Suprapubic skin (tissue), 4 donors: ENCODE results near the gene BRINP3. TPM values are rescaled to one million over a fixed set of nuclear protein-coding genes. Genes with fewer than 3 reads are reported as not detected.

Experiments used
- DNase-seq, 2 donors: peaks; one replicate each; pipeline ENCODE4 v3.0.0-alpha.2; 2019; ENCODE audit warnings: low spot score in 2 of 2
- H3K27ac ChIP-seq: fragments of 200-600 bp; sonication (generic); one replicate; pipeline ENCODE4 v1.5.1; 2019
- H3K27me3 ChIP-seq: fragments of 200-600 bp; sonication (generic); one replicate; pipeline ENCODE4 v1.5.1; 2019
- H3K36me3 ChIP-seq: fragments of 200-600 bp; sonication (generic); one replicate; pipeline ENCODE4 v1.5.1; 2019
- H3K4me1 ChIP-seq: fragments of 200-600 bp; sonication (generic); one replicate; pipeline ENCODE4 v1.5.1; 2019
- H3K4me3 ChIP-seq: fragments of 200-600 bp; sonication (generic); one replicate; pipeline ENCODE4 v1.5.1; 2019; ENCODE audit warnings: mild to moderate bottlenecking
- H3K9me3 ChIP-seq: fragments of 200-600 bp; sonication (generic); one replicate; pipeline ENCODE4 v1.5.1; 2019
- EP300 ChIP-seq: sonication (generic); formaldehyde crosslinking; IDR thresholded peaks from one replicate; pipeline ENCODE4 v1.6.1; 2017; ENCODE audit warnings: antibody characterized with exemption
- POLR2A ChIP-seq, 2 donors: fragments of 450-650 bp; IDR thresholded peaks; one replicate each; pipeline ENCODE4 v1.6.1; 2017; ENCODE audit warnings: antibody characterized with exemption in 2 of 2, mild to moderate bottlenecking in 2 of 2, moderate library complexity in 2 of 2
- POLR2AphosphoS5 ChIP-seq, 3 donors: sonication (generic); formaldehyde crosslinking; IDR thresholded peaks; one replicate each; pipeline ENCODE4 v1.6.1; 2017; ENCODE audit warnings: antibody characterized with exemption in 3 of 3
- WGBS: methylation state at CpG from one replicate; pipeline ENCODE4 v1.1.5; 2018; 5-methylcytosine and 5-hydroxymethylcytosine counted together
- total RNA-seq, 4 donors: library from RNA; depleted of rRNA; stranded (reverse); fragments of >200 nt; gene quantifications; one replicate each; pipeline ENCODE4 v1.1.0, GENCODE V29; 2016
- TF ChIP-seq, protein P1 (sequence below), 2 donors: fragments of 200-600 bp in 1 of 2; fragments of 450-650 bp in 1 of 2; sonication (generic) in 1 of 2; IDR thresholded peaks; one replicate each; pipeline ENCODE4 v1.5.1; 2016 to 2019; ENCODE audit warnings: antibody characterized with exemption in 2 of 2, mild to moderate bottlenecking in 1 of 2, moderate library complexity in 1 of 2

The BRINP3 gene
- total RNA-seq, 4 donors from 2014 or later, result 0.13 to 0.53 TPM; not detected in 2

DNA sequence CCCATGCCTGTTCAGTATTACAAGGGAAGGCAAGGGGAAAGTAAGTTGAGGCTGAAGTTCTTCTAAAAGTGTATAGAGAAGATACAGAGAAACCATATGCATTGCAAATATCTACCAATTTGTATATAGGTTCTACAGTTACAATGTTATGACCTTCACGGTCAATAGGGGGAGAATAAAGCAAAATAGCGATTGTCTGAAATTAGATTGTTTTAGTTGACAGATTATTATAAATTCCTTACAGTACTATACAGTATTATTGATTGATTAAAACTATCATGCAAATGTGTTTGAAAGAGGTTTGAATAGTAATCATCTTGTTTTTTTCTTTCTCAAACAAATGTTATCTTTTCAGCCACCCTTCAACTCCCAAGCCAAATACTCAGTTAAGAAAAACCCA lies 13.7 kb upstream of the BRINP3 start:
- Histone ChIP-seq H3K27ac (no peak overlapping the region), H3K4me1 (no peaks in the 10 kb centered on the region), H3K4me3 (no peak overlapping the region), H3K9me3 (no peaks in the 10 kb centered on the region), H3K27me3 (no peaks in the 10 kb centered on the region), H3K36me3 (no peaks in the 10 kb centered on the region)
- TF ChIP-seq, protein P1, sequence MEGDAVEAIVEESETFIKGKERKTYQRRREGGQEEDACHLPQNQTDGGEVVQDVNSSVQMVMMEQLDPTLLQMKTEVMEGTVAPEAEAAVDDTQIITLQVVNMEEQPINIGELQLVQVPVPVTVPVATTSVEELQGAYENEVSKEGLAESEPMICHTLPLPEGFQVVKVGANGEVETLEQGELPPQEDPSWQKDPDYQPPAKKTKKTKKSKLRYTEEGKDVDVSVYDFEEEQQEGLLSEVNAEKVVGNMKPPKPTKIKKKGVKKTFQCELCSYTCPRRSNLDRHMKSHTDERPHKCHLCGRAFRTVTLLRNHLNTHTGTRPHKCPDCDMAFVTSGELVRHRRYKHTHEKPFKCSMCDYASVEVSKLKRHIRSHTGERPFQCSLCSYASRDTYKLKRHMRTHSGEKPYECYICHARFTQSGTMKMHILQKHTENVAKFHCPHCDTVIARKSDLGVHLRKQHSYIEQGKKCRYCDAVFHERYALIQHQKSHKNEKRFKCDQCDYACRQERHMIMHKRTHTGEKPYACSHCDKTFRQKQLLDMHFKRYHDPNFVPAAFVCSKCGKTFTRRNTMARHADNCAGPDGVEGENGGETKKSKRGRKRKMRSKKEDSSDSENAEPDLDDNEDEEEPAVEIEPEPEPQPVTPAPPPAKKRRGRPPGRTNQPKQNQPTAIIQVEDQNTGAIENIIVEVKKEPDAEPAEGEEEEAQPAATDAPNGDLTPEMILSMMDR (IDR thresholded peaks at IDR 0.05), result no peak
- TF ChIP-seq EP300 (no peak), POLR2AphosphoS5 (IDR thresholded peaks at IDR 0.05) (no peak), POLR2A (IDR thresholded peaks at IDR 0.05) (no peak)
- DNase-seq, result no peak
- 96% methylated on average over 2 of the region's 2 CpGs for WGBS

DNA sequence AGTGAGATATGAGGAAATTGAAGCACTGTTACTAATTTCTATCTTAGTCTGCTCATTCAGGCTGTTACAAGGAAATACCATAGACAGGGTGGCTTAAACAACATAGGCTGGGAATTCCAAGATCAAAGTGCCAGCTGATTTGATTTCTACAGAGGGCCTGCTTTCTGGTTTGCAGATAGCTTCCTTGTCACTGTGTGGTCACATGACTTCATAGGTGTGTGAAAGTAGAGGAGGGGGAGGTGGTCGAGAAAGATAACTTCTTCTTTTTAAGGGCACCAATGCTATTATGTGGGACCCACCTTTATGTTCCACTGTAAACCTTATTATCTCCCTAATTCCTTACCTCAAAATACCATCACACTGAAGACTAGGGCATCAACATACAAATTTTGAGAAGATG lies 6.4 kb upstream of the BRINP3 start:
- TF ChIP-seq POLR2AphosphoS5 (IDR thresholded peaks at IDR 0.05) (no peak), EP300 (no peak), POLR2A (IDR thresholded peaks at IDR 0.05) (no peak)
- TF ChIP-seq, protein P1 (IDR thresholded peaks at IDR 0.05), result no peak

DNA sequence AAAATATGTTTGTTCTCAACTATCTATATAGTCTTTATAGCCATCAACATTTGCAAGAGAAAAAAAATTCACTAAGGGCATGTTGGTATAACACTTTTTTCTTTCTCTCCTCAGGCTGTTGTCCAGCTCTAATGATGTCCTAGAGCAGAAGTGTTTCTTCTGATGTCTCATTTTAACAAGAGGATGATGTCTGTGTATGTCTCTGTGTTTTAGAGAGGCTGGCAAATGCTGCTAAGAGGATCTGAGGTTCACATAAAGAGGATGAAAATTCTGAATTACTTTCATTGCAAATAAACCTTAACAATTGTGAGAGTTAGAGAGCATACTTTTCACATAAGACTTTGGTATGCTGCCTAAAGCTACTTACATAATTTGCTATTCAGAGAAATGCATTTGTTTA lies 2.6 kb upstream of the BRINP3 start:
- no peak for DNase-seq
- TF ChIP-seq, protein P1 (IDR thresholded peaks at IDR 0.05), result no peak
- no peak for TF ChIP-seq POLR2AphosphoS5 (IDR thresholded peaks at IDR 0.05)
- TF ChIP-seq EP300, result no peak
- no peak for TF ChIP-seq POLR2A (IDR thresholded peaks at IDR 0.05)
- Histone ChIP-seq H3K36me3 (no peaks in the 10 kb centered on the region), H3K4me3 (no peak overlapping the region), H3K27ac (no peak overlapping the region), H3K9me3 (no peaks in the 10 kb centered on the region), H3K27me3 (peaks cover 41% of the 10 kb centered on the region), H3K4me1 (peaks cover 26% of the 10 kb centered on the region)

More for the DNA sequence above, 6.4 kb upstream of the BRINP3 start:
- Histone ChIP-seq H3K27me3 (peaks cover 8% of the 10 kb centered on the region), H3K27ac (no peak overlapping the region), H3K4me1 (peaks cover 6% of the 10 kb centered on the region), H3K36me3 (no peaks in the 10 kb centered on the region), H3K9me3 (no peaks in the 10 kb centered on the region), H3K4me3 (no peak overlapping the region)
- WGBS, result 67% methylated on average over 1 of the region's 1 CpG
- DNase-seq, result no peak

DNA sequence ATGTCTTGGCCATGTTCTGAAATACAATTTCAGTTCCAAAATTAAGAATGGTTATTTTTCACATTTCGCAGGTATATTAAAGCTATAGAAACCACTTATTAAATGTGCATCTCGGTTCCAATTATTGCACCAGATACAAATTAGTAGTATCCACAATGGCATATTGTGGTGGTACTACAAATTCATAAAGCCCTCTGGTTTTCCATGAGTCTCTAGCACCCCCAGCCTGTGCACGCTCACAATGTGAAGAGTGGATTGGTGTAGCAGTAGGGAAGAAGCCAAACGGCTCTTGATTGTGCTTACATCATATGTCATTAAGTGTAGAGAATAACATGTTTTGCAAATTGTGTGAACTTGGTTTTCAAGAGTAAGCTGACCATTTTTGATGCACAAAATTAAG lies 1.9 kb upstream of the BRINP3 start:
- H3K9me3 ChIP-seq, result no peaks in the 10 kb centered on the region
- H3K27ac ChIP-seq, result no peak overlapping the region
- DNase-seq, result no peak
- no peaks in the 10 kb centered on the region for H3K36me3 ChIP-seq
- H3K27me3 ChIP-seq, result peaks cover 48% of the 10 kb centered on the region
- H3K4me1 ChIP-seq, result peaks cover 34% of the 10 kb centered on the region
- 41% methylated on average over 4 of the region's 4 CpGs for WGBS
- TF ChIP-seq, protein P1 (IDR thresholded peaks at IDR 0.05), result no peak
- TF ChIP-seq POLR2A (IDR thresholded peaks at IDR 0.05) (no peak), POLR2AphosphoS5 (IDR thresholded peaks at IDR 0.05) (no peak), EP300 (no peak)
- no peak overlapping the region for H3K4me3 ChIP-seq

DNA sequence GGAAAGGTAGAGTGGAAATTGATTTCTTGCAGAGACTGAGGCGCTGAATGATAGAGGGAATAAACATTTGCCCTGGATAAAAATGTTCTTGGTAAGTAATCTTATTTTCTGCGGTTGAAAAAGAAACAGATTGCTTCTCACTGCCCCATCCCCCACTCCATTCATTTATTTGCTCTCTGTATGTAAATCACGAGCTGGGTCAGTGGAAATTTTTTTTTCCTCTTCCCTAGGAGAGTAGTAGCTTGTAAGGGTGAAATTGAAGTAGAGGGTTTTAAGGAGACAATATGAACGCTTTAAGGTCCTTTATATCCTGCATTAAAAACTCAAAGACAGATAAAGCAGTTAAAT lies 1.4 kb upstream of the BRINP3 start:
- Histone ChIP-seq H3K36me3 (no peaks in the 10 kb centered on the region), H3K4me1 (peaks cover 34% of the 10 kb centered on the region), H3K9me3 (no peaks in the 10 kb centered on the region), H3K27me3 (peaks cover 53% of the 10 kb centered on the region), H3K27ac (no peak overlapping the region), H3K4me3 (peak overlapping the region; percentile 40)
- DNase-seq, result no peak
- 10% methylated on average over 4 of the region's 4 CpGs for WGBS
- no peak for TF ChIP-seq POLR2A (IDR thresholded peaks at IDR 0.05)
- no peak for TF ChIP-seq POLR2AphosphoS5 (IDR thresholded peaks at IDR 0.05)
- TF ChIP-seq, protein P1 (IDR thresholded peaks at IDR 0.05), result no peak
- no peak for TF ChIP-seq EP300
